ENCODE results near the gene WBP1L.
"Not testable (repeated sequence)": the region's sequence is repeated elsewhere in the genome, so short reads cannot be mapped to it uniquely, and the experiment has no call there.

WBP1L gene

DNA sequence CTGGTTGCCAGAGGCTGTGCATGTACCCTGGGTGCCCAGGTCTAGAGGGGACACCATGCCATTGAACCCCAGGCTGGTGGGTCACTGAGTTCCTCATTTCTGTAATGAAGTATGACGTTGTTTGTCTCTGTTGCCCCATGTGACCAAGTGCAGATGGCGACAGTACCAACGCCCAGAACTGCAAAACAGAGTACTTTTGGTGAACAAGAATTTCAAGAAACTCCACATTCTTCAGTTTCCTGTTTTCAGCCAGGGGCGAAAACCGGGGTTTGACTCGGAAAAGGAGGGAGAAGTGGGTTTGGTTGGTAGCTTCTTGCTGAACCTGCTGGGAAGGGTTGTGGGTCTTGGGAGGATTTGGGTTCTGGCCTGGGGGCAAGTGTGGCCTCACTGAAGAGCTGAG lies 75.3 kb downstream of the WBP1L start:
- no peak overlapping the region for H3K4me3 ChIP-seq (ENCODE audit: low read length)
- DNase-seq (ENCODE audit: low read depth, low spot score), result no peak

DNA sequence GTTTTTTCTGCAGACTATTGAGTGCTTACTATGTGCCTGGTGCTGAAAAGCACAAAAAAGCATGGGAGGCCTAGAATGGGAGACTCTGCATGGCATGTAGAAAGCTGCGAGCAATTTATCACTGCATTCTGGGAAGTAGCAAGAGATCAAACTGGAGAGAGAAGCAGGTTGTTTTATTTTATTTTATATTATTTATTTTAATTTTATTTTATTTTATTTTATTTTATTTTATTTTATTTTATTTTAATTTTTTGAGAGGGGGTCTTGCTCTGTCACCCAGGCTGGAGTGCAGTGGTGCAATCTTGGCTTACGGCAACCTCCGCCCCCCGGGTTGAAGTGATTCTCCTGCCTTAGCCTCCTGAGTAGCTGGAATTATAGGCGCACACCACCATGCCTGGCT lies 76.3 kb downstream of the WBP1L start:
- not testable (repeated sequence) for DNase-seq (ENCODE audit: low read depth, low spot score); H3K4me3 ChIP-seq (ENCODE audit: low read length)

DNA sequence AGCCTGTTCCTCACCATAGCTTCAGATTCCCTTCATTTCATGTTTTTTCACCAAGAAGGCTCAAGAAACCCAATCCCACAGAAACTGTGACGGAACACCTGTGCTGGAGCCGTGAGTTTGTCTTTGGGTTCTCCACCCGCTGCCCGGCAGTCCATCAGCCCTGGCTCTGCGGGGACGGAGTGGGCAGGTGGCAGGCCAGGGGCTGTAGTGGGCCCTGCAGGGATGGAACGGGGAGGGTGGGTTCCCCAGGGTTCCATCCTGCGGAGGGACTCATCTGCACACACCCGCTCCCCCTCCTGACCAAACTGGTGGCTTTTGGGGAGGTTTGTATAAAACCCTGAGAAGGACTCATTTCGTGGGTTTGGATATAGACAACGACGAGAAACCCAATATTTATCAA lies 78.5 kb downstream of the WBP1L start:
- no peak for DNase-seq (ENCODE audit: low read depth, low spot score)
- H3K4me3 ChIP-seq (ENCODE audit: low read length), result no peak overlapping the region

DNA sequence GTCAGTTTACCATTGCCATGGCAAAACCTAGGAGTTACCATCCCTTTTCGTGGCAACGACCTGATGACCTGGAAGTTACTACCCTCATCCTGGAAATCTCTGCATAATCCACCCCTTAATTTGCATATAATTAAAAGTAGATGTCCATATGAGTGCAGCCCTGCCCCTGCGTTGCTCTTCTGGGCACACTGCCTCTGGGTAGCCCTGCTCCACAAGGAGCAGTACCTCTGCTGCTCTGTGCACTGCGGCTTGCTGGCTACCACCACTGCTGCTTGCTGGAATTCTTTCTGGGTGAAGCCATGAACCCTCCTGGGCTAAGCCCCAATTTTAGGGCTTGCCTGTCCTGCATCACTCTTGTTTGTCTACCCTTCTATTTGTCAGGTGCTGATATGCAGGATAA lies 80.9 kb downstream of the WBP1L start:
- H3K4me3 ChIP-seq (ENCODE audit: low read length), result no peak overlapping the region
- DNase-seq (ENCODE audit: low read depth, low spot score), result no peak

DNA sequence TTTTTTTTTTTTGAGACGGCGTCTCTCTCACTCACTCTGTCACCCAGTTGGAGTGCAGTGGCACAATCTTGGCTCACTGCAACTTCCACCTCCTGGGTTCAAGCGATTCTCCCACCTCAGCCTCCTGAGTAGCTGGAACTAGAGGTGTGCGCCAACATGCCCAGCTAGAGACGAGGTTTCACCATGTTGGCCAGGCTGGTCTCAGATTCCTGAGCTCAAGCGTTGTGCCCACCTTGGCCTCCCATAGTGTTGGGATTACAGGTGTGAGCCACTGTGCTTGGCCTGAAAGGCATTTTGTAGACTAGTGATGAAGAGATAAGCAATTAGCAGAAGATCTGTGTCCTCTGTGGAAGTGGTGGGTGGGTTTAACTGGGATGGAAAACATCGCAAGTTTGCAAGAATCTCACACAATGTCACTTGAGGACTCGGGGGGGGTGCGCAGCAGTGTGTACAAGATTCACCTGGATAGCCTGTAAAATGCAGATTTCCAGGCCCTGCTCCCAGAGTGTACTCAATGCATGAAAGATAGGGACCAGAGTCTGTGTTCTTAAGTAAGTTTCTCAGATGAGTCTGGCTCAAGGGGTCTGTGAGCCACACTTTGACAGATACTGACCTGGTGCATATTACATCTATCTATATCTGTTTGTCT lies 82.5 kb downstream of the WBP1L start:
- no peak for DNase-seq (ENCODE audit: low read depth, low spot score)
- H3K4me3 ChIP-seq (ENCODE audit: low read length), result no peak overlapping the region

DNA sequence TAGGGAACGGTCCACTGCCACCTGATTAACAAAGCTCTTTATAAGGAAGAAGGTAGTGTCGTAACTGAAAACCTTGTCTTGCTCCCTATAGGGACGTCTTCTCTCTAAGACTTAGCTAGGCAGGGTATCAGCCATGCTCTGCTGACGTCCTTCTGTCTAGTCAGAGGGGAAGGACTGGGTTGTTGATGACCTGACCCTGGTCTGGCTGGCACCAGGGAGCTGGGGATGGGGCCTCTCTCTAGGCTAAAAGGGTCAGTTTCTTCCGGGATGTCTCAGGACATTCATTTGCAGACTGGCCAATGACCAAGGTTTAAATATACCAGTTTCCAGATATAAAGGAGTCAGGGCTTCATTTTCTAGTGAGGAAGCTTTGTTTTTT lies 83.8 kb downstream of the WBP1L start:
- no peak for DNase-seq (ENCODE audit: low read depth, low spot score)
- no peak overlapping the region for H3K4me3 ChIP-seq (ENCODE audit: low read length)

DNA sequence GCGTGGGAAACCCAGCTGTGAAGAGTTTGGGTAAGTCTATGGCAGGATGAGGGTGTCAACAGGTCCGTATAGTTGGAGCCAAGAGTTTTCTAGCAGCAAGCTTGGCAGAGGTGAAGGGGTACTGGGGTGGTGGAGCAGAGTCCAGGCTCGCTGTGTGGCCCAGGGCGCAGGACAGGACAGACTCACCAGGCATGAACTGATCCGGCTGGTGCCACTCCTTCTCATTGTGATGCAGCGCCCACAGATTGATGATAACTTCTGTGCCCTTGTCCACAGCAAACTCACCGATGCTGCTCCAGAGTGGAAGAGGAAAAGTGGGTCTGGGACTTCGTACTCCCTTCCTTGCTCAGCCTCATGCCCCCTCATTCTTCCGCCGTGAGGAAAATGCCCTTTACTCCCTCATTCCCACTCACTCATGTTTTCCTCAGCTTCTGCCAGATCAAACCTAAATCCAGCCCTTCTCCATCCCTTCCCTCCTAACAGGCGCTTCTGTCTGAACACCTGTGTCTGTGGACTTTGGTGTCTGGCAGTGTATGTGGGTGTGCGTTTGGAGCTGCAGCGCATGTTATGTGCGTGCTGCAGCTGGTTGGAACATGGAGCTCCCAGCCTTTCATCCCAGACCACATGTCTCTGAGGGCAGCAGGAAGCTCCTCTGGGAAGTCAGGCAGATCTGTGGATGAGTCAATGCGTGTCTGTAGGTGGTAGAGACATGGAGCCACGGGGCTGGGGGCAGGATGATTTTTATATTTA lies 87.7 kb downstream of the WBP1L start:
- H3K4me3 ChIP-seq (ENCODE audit: low read length), result no peak overlapping the region
- DNase-seq (ENCODE audit: low read depth, low spot score), result no peak

DNA sequence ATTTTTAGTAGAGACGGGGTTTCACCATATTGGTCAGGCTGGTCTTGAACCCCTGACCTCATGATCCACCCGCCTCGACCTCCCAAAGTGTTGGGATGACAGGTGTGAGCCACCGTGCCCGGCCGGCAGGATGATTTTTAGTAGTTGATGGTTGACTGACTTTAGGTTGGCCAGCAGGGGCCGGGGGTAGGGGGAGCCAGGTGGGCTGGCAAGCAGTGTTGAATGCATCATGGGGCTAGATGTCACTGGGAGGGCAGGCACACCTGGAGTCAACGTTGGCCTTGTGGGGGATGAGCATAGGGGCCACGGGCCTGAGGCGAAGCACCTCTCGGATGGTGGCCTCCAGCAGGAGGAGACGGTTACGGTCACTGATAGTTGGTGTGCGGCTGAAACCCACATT lies 88.5 kb downstream of the WBP1L start:
- no peak overlapping the region for H3K4me3 ChIP-seq (ENCODE audit: low read length)
- no peak for DNase-seq (ENCODE audit: low read depth, low spot score)

DNA sequence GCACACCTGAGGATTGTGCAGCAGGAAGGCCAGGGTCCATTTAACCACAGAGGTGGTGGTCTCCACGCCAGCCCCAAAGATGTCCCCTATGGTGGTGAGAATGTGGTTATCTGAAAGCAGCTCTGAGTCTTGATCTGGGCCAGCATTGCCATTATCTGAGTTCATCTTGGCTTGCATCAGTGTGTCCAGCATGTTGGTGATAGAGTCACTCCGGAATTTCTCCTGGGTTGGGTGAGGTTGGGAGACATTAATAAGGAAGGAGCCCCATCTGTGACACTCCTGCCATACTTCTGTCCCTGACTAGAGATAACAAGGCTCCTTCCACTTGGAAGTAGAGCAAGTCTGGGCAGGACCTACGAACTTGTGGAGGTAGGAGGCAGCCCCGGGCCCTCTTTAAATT lies 89.2 kb downstream of the WBP1L start:
- no peak for DNase-seq (ENCODE audit: low read depth, low spot score)
- H3K4me3 ChIP-seq (ENCODE audit: low read length), result no peak overlapping the region

DNA sequence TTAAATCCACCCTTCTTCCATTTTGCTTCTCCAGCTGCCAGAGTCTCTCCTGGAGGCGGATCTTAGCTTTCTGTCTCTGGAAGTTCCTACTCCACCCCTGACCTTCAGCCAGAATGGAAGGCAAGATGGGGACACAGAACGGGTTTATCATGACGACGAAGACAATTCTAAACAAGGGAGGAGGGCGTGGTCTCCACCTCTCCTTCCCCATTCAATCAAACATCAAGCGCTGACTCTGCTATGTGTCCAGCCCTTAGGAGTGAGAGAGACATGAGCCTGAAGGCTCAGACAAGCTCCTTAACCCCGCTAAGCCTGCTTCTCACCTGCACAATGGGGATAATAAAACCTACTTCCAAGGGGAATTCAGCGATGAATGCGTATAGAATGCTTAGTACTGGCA lies 90.4 kb downstream of the WBP1L start:
- H3K4me3 ChIP-seq (ENCODE audit: low read length), result no peak overlapping the region
- DNase-seq (ENCODE audit: low read depth, low spot score), result no peak

DNA sequence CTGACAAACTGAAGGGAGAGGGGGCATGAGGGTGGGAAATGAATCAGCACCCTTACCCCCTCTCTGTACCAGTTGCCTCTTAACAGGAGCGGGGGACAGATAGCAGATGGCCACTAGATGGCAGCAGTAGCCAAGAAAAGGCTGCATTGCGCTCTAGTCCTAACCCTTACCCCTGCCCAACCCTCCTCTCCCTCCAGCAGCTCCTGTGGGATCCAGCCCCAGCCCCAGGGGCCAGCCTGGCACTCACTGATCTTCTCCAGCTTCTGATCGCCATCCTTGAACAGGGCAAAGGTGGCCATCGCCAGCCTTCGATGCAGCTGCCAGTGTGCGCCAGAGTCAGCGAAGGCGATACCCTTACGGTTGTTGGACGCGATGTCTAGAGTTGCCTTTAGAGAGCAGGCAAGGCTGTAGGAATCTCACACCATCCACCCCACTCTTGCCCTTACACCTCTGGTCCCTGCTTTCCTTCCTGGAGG lies 91.3 kb downstream of the WBP1L start:
- DNase-seq (ENCODE audit: low read depth, low spot score), result peak; percentile 71
- H3K4me3 ChIP-seq (ENCODE audit: low read length), result no peak overlapping the region

DNA sequence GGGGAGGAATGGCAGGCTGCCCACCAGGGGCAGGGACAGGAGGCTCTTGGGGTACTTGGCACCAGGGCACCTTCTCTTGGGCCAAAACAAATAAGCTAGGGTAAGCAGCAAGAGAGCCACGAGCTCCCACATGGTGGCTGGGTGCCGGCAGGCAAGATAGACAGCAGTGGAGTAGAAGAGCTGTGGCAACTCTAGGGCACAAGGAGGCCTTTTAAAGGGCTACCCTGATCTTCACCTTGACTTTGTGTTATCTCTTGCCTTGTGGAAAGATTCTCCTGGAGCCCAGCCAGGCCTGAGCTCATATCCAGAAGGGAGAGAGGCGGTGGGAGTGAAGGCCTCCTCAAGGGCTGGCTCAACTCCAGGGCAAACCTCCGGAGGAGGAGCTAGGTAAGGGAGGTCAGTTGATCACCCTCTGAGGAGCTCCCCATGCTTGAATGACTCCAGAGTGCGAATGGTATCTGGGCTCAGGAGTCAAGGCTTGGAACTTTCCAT lies 93.5 kb downstream of the WBP1L start, which contains the start of gene CYP17A1:
Gene CYP17A1, minus strand, starts transcription at position 184 of the 492 bp plus-strand sequence. Its CDS starts 52 bp downstream, at position 132.
- no peak for DNase-seq (ENCODE audit: low read depth, low spot score)
- no peak within 1 kb of the TSS for H3K4me3 ChIP-seq (ENCODE audit: low read length)

DNA sequence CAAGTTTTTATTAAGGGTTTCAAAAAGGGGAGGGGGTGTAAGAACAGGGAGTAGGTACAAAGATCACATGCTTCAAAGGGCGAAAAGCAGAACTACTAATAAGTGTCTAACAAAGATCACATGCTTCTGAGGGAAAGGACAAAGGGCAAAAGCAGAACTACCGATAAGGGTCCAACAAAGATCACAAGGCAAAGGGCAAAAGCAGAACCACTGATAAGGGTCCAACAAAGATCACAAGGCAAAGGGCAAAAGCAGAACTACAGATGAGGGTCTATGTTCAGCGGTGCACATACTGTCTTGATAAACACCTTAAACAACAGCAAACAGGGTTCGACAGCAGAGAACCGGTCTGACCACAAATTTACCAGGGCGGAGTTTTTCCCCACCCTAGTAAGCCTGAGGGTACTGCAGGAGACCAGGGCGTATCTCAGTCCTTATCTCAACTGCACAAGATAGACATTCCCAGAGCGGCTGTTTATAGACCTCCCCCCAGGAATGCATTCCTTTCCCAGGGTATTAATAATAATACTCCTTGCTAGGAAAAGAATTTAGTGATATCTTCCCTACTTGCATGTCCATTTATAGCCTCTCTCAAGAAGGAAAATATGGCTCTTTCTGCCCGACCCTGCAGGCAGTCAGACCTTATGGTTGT lies 94.7 kb downstream of the WBP1L start:
- DNase-seq (ENCODE audit: low read depth, low spot score); H3K4me3 ChIP-seq (ENCODE audit: low read length): not testable (repeated sequence)

DNA sequence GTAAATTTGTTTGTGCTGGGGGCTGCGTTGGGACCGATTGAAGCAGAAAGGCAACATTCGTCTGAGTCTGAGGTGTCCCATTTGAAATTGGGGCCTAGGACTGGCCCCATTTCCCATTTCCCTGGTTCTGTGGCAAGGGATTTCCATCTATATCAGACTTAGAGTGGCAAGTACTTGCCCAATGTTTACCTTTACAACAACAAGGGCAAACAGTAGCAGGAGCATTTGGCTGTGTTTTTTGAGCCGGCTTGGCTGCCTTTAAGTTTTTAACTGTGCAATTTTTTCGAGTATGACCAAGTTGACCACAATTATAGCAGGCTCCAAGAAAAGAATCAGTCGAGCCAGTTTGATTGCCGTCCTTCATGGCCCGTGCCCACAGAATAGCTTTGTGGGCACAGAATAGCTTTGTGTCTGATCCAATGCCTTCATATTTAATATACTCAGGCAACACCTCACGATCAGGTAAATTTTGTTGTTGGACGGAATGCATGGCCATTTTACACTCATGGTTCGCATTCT lies 98.1 kb downstream of the WBP1L start:
- H3K4me3 ChIP-seq (ENCODE audit: low read length), result no peak overlapping the region
- no peak for DNase-seq (ENCODE audit: low read depth, low spot score)

DNA sequence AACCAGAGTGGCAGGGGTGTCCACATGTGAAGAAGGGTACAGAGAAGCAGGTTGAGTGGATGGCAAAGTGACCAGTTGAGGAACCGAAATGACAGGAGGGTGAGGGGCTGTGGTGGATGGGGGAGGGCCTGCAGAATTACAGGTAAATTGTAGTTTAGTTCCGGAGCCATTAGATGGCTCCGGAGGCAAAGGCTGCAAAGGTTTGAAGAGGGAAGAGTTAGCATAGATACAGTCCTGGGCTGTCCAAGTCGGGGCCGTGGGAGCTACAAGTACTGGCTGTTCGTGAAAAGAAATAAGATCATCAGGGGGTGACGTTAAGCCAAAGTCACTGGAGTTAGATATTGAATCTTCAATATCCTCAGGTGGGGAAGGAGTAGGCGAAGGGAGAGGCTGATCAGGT lies 99.4 kb downstream of the WBP1L start:
- not testable (repeated sequence) for H3K4me3 ChIP-seq (ENCODE audit: low read length); DNase-seq (ENCODE audit: low read depth, low spot score)

DNA sequence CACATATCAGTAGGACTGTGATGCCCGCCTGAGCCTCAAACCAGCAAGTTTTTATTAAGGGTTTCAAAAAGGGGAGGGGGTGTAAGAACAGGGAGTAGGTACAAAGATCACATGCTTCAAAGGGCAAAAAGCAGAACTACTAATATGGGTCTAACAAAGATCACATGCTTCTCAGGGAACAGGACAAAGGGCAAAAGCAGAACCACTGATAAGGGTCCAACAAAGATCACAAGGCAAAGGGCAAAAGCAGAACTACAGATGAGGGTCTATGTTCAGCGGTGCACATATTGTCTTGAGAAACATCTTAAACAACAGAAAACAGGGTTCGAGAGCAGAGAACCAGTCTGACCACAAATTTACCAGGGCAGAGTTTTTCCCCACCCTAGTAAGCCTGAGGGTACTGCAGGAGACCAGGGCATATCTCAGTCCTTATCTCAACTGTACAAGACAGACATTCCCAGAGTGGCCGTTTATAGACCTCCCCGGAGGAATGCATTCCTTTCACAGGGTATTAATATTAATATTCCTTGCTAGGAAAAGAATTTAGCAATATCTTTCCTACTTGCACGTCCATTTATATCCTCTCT lies 100.5 kb downstream of the WBP1L start:
- DNase-seq (ENCODE audit: low read depth, low spot score); H3K4me3 ChIP-seq (ENCODE audit: low read length): not testable (repeated sequence)

DNA sequence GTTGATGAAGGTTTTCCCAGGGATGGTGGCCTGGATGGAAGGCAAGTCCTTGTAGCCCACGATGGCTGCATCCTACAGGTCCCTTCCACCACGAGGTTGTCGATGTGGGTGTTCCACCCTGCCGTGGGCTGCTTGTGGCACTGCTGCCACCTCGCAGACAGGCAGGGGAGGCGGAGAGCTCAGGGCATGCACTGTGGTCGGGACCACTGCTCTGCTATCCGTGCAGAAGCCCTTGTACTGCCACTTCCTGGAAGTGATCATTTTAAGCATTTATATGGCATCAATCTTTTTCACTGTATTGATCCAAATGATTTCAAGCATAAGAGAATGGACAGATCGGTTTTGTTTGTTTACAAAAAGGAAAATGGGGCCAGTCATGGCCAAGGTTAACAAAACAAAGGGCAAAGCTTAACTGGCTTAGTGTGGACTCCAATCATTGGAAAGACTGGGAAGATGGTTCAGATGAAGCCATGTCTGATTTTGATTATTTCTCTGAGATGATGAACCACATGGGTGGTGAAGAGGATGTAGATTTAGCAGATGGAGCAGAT lies 101.7 kb downstream of the WBP1L start:
- DNase-seq (ENCODE audit: low read depth, low spot score), result no peak
- H3K4me3 ChIP-seq (ENCODE audit: low read length), result no peak overlapping the region

DNA sequence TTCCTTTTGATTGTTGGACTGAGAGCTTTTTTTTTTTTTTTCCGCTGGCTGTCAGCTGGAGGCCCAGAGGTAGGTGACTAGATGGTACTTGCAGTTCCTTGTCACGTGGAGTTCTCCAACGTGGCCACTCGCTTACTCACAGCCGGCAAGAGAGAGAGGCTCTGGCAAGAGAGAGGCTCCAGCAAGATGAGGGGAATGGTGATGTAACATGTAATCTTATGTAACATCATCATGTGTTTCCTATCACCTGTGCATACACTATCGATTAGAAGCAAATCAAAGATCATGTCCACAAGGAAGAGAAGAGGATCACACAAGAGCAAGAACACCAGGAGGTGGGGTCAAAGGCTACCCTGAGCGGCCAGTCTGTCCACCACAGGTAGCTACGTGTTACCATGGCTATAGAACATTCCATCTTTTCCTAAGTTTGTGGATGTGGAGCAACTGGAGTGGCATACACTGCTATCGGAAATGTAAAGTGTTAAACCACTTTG lies 106.3 kb downstream of the WBP1L start:
- no peak overlapping the region for H3K4me3 ChIP-seq (ENCODE audit: low read length)
- DNase-seq (ENCODE audit: low read depth, low spot score), result no peak

DNA sequence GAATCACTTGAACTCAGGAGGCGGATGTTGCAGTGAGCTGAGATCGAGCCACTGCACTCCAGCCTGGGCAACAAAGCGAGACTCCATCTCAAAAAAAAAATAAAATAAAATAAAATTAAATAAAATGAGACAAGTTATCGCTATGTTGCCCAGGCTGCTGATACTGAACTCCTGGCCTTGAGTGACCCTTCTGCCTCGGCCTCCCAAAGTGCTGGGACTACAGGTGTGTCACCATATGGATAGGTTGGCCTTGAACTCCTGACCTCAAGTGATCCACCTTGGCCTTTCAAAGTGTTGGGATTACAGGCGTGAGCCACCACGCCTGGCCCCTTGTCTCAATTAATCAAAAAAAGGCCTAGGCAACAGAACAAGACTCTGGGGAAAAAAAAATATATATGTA lies 109.5 kb downstream of the WBP1L start:
- not testable (repeated sequence) for DNase-seq (ENCODE audit: low read depth, low spot score); H3K4me3 ChIP-seq (ENCODE audit: low read length)
